HepG2 (cell line): ENCODE data around the gene GEMIN4.

Source experiments
- MYC ChIP-seq: sonication (generic); formaldehyde crosslinking; IDR thresholded peaks from 2 replicates; pipeline ENCODE4 v1.9.0; 2021; ENCODE audit warnings: missing genetic modification reagents, borderline replicate concordance
- TFAP4 ChIP-seq: sonication (generic); IDR thresholded peaks from 2 replicates; pipeline ENCODE4 v1.6.1; 2016; ENCODE audit warnings: low read depth, borderline replicate concordance
- XBP1 ChIP-seq: sonication (generic); formaldehyde crosslinking; IDR thresholded peaks from 2 replicates; pipeline ENCODE4 v1.5.0; 2020; ENCODE audit warnings: missing genetic modification reagents

- TF ChIP-seq XBP1 (CRISPR knock-in tag) (peak; percentile 63; the same call in 1 of the 2 replicates), MYC (CRISPR knock-in tag) (peak; percentile 98), TFAP4 (no peak; the same call in 1 of the 2 replicates)
Observed at GRCh38 chr17:781805-782731, 30.0 kb upstream of the GEMIN4 start, which contains the start of the genes GLOD4 and MRM3.
